GM18909 (cell line): ENCODE measurements around the gene NPY4R2.
"Not testable (repeated sequence)": the region's sequence is repeated elsewhere in the genome, so short reads cannot be mapped to it uniquely, and the experiment has no call there.

ENCODE experiments used
- ATAC-seq: cut with Tn5 transposase; IDR thresholded peaks from one replicate; pipeline ENCODE4 v1.9.1; 2021; ENCODE audit warnings: mild to moderate bottlenecking; ENCODE audit not compliant: unreplicated experiment, poor library complexity

Gene NPY4R2

GRCh38 chr10:47928225-47928624, 9.8 kb downstream of the NPY4R2 start:
- not testable (repeated sequence) for ATAC-seq

GRCh38 chr10:47932824-47933223, 14.4 kb downstream of the NPY4R2 start:
- ATAC-seq: not testable (repeated sequence)

GRCh38 chr10:47933462-47933861, 15.0 kb downstream of the NPY4R2 start:
- not testable (repeated sequence) for ATAC-seq

- not testable (repeated sequence) for ATAC-seq
Observed at GRCh38 chr10:47936772-47937228, 18.3 kb downstream of the NPY4R2 start.

GRCh38 chr10:47937634-47938033, 19.2 kb downstream of the NPY4R2 start:
- not testable (repeated sequence) for ATAC-seq

GRCh38 chr10:47940821-47941220, 22.4 kb downstream of the NPY4R2 start:
- ATAC-seq: not testable (repeated sequence)

- not testable (repeated sequence) for ATAC-seq
Observed at GRCh38 chr10:47941379-47941778, 22.9 kb downstream of the NPY4R2 start.

GRCh38 chr10:47942351-47943019, 24.0 kb downstream of the NPY4R2 start:
- ATAC-seq: not testable (repeated sequence)

GRCh38 chr10:47943328-47943727, 24.9 kb downstream of the NPY4R2 start:
- not testable (repeated sequence) for ATAC-seq

GRCh38 chr10:47947424-47947823, 29.0 kb downstream of the NPY4R2 start:
- not testable (repeated sequence) for ATAC-seq

- ATAC-seq: not testable (repeated sequence)
Observed at GRCh38 chr10:47957158-47957557, 38.7 kb downstream of the NPY4R2 start.

- not testable (repeated sequence) for ATAC-seq
Observed at GRCh38 chr10:47959677-47960076, 41.2 kb downstream of the NPY4R2 start.

GRCh38 chr10:47960699-47961098, 42.2 kb downstream of the NPY4R2 start:
- not testable (repeated sequence) for ATAC-seq

- ATAC-seq: not testable (repeated sequence)
Observed at GRCh38 chr10:47962785-47963184, 44.3 kb downstream of the NPY4R2 start.

GRCh38 chr10:47964280-47965063, 46.0 kb downstream of the NPY4R2 start:
- not testable (repeated sequence) for ATAC-seq

- ATAC-seq: peak; percentile 50
Observed at GRCh38 chr10:47968988-47969387, 50.5 kb downstream of the NPY4R2 start.

GRCh38 chr10:47970047-47970446, 51.6 kb downstream of the NPY4R2 start:
- not testable (repeated sequence) for ATAC-seq

GRCh38 chr10:47971598-47971997, 53.1 kb downstream of the NPY4R2 start:
- ATAC-seq: not testable (repeated sequence)

GRCh38 chr10:47972077-47972476, 53.6 kb downstream of the NPY4R2 start:
- ATAC-seq: not testable (repeated sequence)
